HG03558 (cell line): ENCODE data around the gene TBC1D9B.
"Not testable (repeated sequence)": the region's sequence is repeated elsewhere in the genome, so short reads cannot be mapped to it uniquely, and the experiment has no call there.

Experiments used
- ATAC-seq: cut with Tn5 transposase; IDR thresholded peaks from one replicate; pipeline ENCODE4 v1.9.1; 2021; ENCODE audit warnings: moderate number of reproducible peaks; ENCODE audit not compliant: unreplicated experiment; ENCODE audit errors: extremely low read depth

Gene TBC1D9B

GRCh38 chr5:179871533-179871932, 36.2 kb downstream of the TBC1D9B start:
- ATAC-seq: not testable (repeated sequence)

DNA sequence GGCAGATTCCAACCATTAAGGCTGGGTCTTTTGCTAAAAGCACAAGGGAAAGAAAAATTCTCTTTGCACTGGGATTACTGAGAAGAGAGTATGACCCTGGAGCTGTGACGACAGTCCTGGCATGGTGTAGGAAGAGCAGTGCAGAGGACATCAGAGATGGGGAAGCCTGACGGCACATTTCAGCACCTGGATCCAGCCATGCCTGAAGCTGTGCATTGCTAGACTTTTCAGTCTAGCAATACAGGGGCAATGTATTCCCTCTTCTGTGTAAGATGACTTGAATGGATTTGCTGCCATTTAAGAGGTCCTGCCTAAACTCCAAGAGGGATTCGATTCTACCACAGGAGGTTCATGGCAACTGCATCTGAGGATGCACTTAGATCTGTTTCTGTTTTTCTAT, 36.7 kb downstream of the TBC1D9B start:
- no peak for ATAC-seq

- ATAC-seq: no peak
These were observed 37.2 kb downstream of the TBC1D9B start for GRCh38 chr5:179870403-179870903.

- ATAC-seq: no peak
These were observed 37.9 kb downstream of the TBC1D9B start for GRCh38 chr5:179869641-179870402.

GRCh38 chr5:179869101-179869500, 38.6 kb downstream of the TBC1D9B start:
- no peak for ATAC-seq

DNA sequence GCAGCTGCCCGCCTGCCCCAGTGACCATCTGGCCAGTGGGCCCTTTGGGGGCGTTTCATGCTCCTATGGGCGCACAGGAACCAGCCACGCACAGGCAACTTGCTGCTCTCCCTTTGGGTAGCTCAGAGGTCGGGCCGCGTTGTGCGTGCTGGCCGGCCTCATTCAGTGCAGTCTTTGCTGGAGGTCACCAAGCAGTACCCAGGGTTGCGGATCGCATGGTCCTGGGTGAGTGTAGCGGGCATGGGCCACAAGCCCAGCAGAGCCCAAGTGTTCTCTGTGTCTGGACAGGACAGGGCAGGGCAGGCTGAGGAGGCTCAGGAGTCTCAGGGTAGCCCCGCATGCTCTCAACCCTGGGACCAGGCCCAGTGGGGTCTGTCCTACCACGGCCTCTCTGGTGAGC, 39.2 kb downstream of the TBC1D9B start:
- ATAC-seq: no peak

GRCh38 chr5:179867476-179867875, 40.2 kb downstream of the TBC1D9B start:
- ATAC-seq: no peak

DNA sequence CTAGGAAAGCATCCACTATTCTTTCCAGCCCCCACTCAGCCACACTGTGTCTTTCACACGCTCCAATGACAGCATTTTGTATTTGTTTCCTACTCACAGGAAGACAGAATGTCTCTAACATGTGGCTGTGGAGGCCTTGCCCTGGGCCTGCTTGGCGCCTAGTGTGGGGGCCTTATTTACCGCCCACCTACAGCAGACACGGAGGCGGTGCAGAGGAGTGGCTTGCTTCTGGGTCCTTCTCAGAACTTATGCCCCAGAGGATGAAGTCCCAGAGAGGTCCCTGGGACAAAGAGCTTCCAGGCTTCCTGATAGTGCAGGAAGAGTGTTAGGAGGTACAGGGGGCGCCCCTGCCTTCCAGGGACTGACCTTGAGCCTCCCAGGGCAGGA, 40.6 kb downstream of the TBC1D9B start:
- no peak for ATAC-seq

DNA sequence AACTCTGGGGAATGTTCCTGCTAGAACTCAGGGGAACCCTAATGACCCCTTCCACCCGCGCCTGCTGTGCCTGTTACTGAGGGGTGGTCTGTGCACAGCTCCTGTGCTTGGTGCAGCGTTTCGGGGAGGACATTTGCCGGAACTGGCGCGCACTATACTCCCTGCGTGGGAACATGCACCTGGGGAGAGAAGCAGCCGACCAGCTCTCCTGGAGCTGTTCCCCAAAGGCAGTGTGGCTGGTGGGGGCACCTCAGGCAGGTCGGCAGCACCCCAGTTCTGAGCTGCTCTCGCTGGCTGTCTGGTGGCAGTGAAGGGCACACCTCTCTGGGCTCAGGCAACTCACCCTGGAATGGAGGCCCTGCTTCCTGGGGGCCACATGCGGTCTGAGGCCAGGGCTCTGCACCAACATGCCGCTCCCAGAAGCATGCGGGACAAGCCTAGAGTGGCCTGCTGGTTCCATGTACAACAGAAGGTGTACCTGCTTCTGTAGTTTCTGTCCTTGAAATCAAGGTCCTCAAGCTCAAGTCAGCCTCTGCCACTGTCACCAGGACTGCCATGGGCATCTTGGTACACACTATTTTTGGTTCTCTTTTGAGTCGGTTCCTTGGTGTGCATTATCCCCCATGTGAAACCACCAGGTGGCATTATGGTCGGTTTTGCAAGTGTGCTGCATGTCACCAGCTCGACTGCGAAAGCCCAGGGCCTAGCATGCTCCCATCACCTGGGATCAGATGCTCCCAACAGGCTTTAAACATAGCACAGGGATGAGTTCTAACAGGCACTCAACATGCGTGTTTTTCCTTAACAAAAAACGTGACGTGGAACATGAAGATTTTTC, 41.2 kb downstream of the TBC1D9B start:
- no peak for ATAC-seq

DNA sequence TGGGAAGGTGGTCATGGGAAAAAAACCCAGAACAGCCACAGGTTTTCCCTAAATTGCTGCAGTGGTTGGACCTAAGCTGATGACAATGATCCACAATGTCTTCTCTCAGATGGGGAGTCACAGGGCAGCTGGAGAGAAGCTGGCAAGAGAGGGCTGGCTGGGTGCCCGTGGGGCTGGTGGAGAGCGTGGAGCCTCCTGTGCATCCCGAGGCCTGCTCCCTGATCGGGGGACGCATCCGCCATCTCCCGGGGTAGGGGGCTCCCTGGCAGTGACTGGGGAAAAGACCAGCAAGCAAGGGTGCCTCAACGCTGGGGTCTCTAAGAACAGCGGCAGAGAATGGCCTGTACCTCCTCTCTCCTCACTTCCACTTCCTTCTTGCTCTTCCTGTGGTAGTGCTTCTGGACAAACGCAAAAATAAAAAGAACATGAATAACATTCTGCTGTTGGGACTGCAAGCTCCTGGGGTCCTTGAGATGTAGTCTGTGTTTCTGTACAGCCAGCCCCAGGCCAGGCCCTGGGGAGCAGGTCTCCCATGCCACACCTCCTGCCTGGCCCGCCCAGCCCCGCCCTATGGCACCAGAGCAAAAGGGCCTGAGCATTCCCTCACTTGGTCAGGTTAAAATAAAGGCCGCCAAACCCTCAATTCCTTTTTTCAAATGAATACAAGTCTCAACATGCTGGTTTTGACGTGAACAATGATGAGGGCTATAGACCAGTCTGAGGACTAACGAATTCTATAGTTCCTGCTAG, 42.0 kb downstream of the TBC1D9B start:
- ATAC-seq: no peak

DNA sequence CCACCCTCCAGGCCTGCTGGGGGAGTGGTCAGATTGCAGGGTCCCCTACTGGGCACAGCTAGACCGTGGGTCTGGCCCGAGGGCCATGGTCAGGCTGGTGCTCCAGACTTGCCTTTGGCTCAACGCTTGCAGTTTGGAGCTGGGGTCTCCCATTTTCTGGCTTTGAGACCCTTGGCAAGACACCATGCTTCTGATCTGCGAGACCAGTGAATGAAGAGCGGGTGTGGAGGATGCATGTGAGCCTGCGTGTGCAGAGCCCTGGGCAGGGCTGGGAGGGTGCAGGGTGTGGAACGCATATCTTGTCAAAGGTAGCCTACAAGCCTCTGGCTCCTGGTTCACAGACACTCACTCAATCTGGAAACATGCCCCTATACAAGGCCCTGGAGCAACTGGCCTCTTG, 43.0 kb downstream of the TBC1D9B start:
- no peak for ATAC-seq

GRCh38 chr5:179863449-179864085, 44.1 kb downstream of the TBC1D9B start:
- no peak for ATAC-seq

DNA sequence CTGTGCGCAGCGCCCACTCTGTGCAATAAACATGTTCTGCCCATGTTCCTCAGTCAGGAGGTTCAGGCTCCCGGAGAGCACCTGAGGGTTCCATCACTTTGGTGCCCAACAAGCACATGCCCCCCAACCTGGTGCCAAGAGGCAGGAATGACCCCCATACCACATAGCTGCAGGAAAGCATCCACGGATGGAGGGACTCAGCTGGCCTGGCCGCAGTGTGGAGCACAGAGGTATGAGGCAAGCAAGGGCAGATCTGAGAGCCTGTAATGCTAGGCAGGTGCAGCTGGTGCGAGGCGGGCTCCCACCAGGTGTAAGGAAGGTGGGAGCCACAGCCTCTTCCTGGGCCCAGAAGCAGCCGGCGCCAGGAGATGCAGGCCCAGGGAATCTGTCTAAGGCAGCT, 44.8 kb downstream of the TBC1D9B start:
- no peak for ATAC-seq

GRCh38 chr5:179862296-179862695, 45.4 kb downstream of the TBC1D9B start:
- no peak for ATAC-seq

DNA sequence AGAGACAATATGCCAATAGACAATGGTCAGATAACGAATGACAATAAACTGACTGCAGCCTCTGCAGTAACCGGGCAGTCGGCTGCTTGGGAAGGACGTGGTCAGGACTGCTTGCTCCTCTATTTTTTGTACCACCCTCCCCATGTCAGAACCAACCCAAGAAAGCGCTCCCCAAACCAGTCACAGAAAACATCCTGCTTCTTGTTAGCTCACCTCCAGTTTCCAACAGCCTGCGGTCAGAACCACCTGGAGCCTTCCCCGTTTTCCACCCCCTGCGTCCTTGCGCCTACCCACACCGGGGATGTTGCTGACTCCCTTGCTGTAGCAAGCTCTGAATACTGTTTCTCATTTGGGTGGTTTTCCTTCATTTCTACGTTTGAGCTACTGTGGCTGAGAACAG, 47.4 kb downstream of the TBC1D9B start:
- no peak for ATAC-seq

DNA sequence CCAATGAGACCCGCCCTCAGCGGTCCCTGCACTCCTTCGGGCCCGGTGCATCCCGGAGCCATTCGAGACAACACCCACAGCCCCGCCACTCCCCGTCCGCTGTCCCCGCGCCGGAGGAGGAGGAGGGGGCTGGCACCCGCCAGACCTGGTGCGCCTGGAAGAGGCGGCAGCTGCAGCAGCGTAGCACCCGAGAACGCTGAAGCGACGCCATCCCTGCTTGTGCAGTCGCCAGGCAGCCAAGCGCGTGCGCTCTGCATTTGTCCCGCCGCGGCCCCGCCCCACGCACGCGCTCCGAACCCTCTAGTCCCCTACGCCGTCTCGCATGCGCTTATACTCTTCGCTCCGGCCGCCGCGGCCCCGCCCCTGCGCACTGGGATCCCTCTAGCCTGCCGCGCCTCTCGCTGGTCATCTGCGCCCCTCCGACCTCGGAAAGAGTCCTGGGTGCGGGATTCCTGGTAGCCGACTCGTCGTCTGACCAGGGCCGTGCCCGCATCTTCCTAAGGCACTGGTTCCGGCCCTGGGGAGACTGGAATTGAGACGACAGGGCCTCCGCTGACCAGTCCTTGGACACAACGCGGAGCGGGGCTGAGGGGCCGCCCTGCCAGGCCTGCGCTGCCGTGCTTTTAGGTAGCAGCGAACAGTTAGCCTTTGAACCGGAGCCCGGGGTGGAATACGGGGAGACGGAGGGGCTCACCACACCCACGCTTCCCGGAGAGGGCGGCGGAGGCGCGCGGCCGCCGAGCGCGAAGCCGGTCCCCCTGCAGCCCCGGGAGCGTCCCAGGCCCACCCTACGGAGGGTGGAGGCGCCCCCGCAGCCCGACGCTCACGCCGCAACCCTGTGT, 48.9 kb downstream of the TBC1D9B start, which contains the start of gene MRNIP:
MRNIP (minus strand) TSS at position 232 of the 842 bp plus-strand sequence; CDS start at position 211, 21 bp downstream.
- ATAC-seq: peak; percentile 84

DNA sequence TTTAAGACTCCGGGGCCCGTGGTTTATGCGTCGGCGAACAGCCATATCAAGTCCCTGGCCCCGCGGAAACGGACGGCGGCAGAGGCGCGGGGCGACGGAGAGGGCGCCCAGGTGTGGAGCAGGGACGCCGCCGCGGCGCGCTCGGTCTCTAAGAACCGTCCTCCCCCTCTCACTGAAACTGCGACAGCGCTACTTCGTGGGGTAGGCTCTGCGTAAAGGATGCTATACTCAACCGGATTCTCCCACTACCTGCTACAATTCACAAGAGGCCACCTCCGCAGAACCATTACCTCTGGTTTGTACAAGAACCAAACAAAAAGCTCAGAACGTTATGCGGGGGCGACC, 49.5 kb downstream of the TBC1D9B start:
- ATAC-seq: no peak

GRCh38 chr5:179854356-179854755, 53.3 kb downstream of the TBC1D9B start:
- no peak for ATAC-seq

DNA sequence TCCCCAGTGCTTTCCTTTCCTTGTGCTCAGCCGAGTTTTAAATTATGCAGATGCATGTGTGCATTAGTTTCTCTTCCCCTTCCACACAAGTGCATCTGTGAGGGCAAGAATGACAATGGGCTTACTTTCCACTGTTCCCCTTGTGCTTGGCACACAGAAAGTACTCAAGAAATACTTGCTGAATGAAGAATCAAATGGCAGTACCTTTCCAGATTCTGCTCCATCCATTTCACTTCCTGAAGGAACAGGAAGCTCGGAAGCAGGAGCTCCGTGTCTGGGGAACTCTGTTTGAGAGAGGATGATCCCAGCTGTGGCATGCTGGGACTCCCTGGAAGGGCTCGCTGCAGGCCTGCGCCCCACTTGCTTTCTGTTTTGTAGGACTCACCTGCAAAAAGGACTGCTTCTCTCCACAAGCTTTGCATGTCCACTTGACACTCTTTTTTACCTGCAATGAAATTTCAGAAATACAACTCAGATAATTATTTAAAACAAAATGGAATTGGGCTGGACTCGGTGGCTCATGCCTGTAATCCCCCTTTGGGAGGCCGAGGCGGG, 54.6 kb downstream of the TBC1D9B start:
- ATAC-seq: peak; percentile 60
